ENCODE data around the gene OR2C1.

- no peak for TF ChIP-seq CTCF (IDR thresholded peaks at IDR 0.05; ENCODE audit: insufficient read depth, low read length, poor library complexity, severe bottlenecking)
- TF ChIP-seq EZH2phosphoT487 (conservative IDR thresholded peaks at IDR 0.05; ENCODE audit: low read length): no peak
These were observed 429 bp downstream of the OR2C1 start for GRCh38 chr16:3356118-3356517.
